Parathyroid adenoma (tissue), 2 donors: ENCODE measurements around the gene ELOVL2.
"Not testable (repeated sequence)": the region's sequence is repeated elsewhere in the genome, so short reads cannot be mapped to it uniquely, and the experiment has no call there.

ENCODE experiments used
- H2AFZ ChIP-seq: fragments of 300-600 bp; sonication (generic); one replicate; pipeline ENCODE4 v1.7.0; 2017; ENCODE audit warnings: antibody characterized with exemption, mild to moderate bottlenecking
- H3K27ac ChIP-seq: fragments of 300-600 bp; sonication (generic); one replicate; pipeline ENCODE4 v1.7.0; 2017
- H3K27me3 ChIP-seq: fragments of 300-600 bp; sonication (generic); one replicate; pipeline ENCODE4 v1.7.0; 2017; ENCODE audit warnings: low read length; ENCODE audit not compliant: control insufficient read depth, insufficient read depth
- H3K36me3 ChIP-seq: fragments of 300-600 bp; sonication (generic); one replicate; pipeline ENCODE4 v1.7.0; 2017; ENCODE audit warnings: low read length; ENCODE audit not compliant: control insufficient read depth, insufficient read depth
- H3K4me1 ChIP-seq: fragments of 300-600 bp; sonication (generic); one replicate; pipeline ENCODE4 v1.7.0; 2017; ENCODE audit warnings: control low read depth
- H3K4me2 ChIP-seq: fragments of 300-600 bp; sonication (generic); one replicate; pipeline ENCODE4 v1.7.0; 2017; ENCODE audit warnings: low read length
- H3K4me3 ChIP-seq: fragments of 300-600 bp; sonication (generic); one replicate; pipeline ENCODE4 v1.7.0; 2017; ENCODE audit warnings: low read depth, low read length
- H3K79me2 ChIP-seq: fragments of 300-600 bp; sonication (generic); one replicate; pipeline ENCODE4 v1.7.0; 2017; ENCODE audit warnings: control low read depth
- H3K9ac ChIP-seq: fragments of 300-600 bp; sonication (generic); one replicate; pipeline ENCODE4 v1.7.0; 2017; ENCODE audit warnings: mild to moderate bottlenecking
- H3K9me3 ChIP-seq: fragments of 300-600 bp; sonication (generic); one replicate; pipeline ENCODE4 v1.7.0; 2017; ENCODE audit warnings: low read length; ENCODE audit not compliant: control insufficient read depth
- CTCF ChIP-seq: fragments of 300-600 bp; sonication (generic); IDR thresholded peaks from one replicate; pipeline ENCODE4 v1.7.0; 2017; ENCODE audit warnings: antibody characterized with exemption, mild to moderate bottlenecking
- donor health status: primary hyperparathyroidism.

Gene ELOVL2, protein sequence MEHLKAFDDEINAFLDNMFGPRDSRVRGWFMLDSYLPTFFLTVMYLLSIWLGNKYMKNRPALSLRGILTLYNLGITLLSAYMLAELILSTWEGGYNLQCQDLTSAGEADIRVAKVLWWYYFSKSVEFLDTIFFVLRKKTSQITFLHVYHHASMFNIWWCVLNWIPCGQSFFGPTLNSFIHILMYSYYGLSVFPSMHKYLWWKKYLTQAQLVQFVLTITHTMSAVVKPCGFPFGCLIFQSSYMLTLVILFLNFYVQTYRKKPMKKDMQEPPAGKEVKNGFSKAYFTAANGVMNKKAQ

DNA sequence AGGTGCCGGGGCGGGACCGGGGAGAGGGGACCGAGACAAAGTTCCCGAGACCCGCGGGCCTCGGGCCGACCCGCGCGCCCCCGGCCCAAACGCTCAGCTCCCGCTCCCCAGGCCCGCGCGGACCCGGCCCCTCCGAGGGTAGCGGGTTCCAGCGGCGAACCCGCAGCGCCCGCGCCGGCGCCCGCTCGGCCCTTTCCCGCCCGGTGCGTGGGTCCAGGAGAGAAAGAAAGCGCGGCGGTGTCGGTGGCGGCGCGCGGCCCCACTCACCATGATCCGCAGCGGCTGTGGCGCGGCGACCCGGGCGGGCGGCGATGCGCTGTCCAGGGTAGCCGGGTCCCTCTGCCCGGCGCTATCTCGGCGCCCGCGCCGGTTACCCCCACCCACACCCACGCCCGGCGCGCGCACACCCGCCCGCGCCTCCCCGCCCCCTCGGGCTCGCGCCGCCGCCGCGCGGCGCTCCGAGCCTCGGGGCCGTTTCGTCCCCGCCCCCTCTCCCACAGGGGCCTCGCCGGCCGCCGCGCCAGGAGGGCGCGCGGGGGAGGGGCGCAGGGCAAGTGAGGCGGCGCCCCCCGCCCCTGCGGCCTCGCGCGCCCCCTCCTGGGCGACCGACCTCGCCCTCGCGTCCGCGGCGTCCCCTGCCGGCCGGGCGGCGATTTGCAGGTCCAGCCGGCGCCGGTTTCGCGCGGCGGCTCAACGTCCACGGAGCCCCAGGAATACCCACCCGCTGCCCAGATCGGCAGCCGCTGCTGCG lies at the start of gene ELOVL2:
ELOVL2 (minus strand) TSS at position 345 of the 751 bp plus-strand sequence; CDS start at position 270, 75 bp downstream.
- H3K27me3 ChIP-seq: no peaks in the 10 kb centered on the region

GRCh38 chr6:11093376-11093625 lies 49.2 kb upstream of the ELOVL2 start:
- Histone ChIP-seq H3K27ac (peak overlapping the region; percentile 77), H3K9ac (no peak overlapping the region), H3K9me3 (no peaks in the 10 kb centered on the region), H3K4me2 (peak overlapping the region; percentile 100), H3K36me3 (no peaks in the 10 kb centered on the region), H3K4me3 (peak overlapping the region; percentile 97), H3K79me2 (peaks cover 20% of the 10 kb centered on the region), H3K27me3 (no peaks in the 10 kb centered on the region), H2AFZ (peak overlapping the region; percentile 77), H3K4me1 (peaks cover 3% of the 10 kb centered on the region)
- no peak for TF ChIP-seq CTCF

More for the DNA sequence above, at the start of gene ELOVL2:
- peak within 1 kb of the TSS; percentile 75 for H3K4me2 ChIP-seq
- H3K4me1 ChIP-seq: peaks cover 13% of the 10 kb centered on the region
- peak within 1 kb of the TSS; percentile 38 for H3K27ac ChIP-seq
- H3K9me3 ChIP-seq: no peaks in the 10 kb centered on the region
- no peak within 1 kb of the TSS for H3K9ac ChIP-seq
- TF ChIP-seq CTCF: peak; percentile 69
- peak within 1 kb of the TSS; percentile 88 for H2AFZ ChIP-seq
- H3K4me3 ChIP-seq: peak within 1 kb of the TSS; percentile 49
- H3K79me2 ChIP-seq: no peaks in the 10 kb centered on the region
- no peaks in the 10 kb centered on the region for H3K36me3 ChIP-seq

DNA sequence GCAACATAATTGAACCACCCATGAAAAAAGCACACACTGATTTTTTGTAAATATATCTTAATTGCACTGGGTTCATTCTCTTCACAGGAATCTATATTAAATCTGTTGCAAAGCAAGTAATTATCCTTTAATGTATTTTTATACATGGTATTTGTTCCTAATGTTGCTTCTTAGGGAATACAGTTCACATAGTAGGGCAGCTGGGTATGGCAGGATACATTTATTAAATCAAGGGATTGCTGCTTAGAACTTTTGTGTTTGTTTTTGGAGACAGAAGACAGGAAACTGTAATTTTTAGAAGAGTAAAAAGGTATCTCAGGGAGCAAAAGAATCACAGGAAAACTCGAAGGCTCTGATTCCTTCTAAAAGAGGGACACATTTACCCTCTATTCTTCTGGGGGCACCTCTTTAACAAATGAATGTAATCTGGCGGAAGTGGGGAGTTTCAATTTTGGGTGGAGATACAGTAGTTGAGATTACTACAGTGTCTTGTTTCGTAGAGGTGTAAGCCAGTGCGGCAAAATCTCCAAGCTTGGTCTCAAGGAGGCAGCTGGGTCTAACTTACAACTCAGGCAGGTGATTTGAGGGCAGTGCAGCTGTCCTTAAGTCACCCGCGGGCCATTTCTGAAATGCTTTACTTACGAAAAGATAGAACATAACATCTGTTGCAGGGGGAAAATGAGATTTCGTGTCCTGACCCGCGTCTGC lies 48.7 kb upstream of the ELOVL2 start:
- no peaks in the 10 kb centered on the region for H3K36me3 ChIP-seq
- peak overlapping the region; percentile 77 for H3K27ac ChIP-seq
- no peaks in the 10 kb centered on the region for H3K27me3 ChIP-seq
- H3K9me3 ChIP-seq: no peaks in the 10 kb centered on the region
- H3K4me3 ChIP-seq: peak overlapping the region; percentile 97
- no peak for TF ChIP-seq CTCF
- H3K4me2 ChIP-seq: peak overlapping the region; percentile 100
- no peak overlapping the region for H3K9ac ChIP-seq
- peaks cover 19% of the 10 kb centered on the region for H3K79me2 ChIP-seq
- H3K4me1 ChIP-seq: peaks cover 3% of the 10 kb centered on the region
- H2AFZ ChIP-seq: peak overlapping the region; percentile 77

DNA sequence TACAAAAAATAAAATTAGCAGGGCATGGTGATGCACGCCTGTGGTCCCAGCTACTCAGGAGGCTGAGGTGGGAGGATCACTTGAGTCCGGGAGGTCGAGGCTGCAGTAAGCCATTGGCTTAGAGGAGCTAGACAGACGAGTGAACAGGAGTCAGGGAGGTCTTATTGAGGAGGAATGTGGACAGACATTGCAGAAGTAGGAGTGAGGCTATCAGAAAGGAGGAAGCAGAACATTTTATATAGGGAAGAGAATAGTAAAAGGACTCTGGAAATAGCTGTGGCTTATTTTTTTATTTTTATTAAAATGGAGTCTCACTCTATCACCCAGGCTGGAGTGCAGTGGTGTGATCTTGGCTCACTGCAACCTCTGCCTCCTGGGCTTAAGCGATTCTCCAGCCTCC lies 47.0 kb upstream of the ELOVL2 start:
- H3K9me3 ChIP-seq, H3K79me2 ChIP-seq, H3K4me2 ChIP-seq, H3K4me1 ChIP-seq, H3K4me3 ChIP-seq, H3K36me3 ChIP-seq, H3K27me3 ChIP-seq, H3K9ac ChIP-seq, H3K27ac ChIP-seq, H2AFZ ChIP-seq: not testable (repeated sequence)

GRCh38 chr6:11089695-11090094 lies 45.6 kb upstream of the ELOVL2 start:
- TF ChIP-seq CTCF: no peak
- Histone ChIP-seq H3K27ac (no peak overlapping the region), H2AFZ (no peak overlapping the region), H3K4me1 (peaks cover 3% of the 10 kb centered on the region), H3K27me3 (no peaks in the 10 kb centered on the region), H3K9ac (no peak overlapping the region), H3K79me2 (no peaks in the 10 kb centered on the region), H3K4me3 (no peak overlapping the region), H3K9me3 (no peaks in the 10 kb centered on the region), H3K4me2 (no peak overlapping the region), H3K36me3 (no peaks in the 10 kb centered on the region)

DNA sequence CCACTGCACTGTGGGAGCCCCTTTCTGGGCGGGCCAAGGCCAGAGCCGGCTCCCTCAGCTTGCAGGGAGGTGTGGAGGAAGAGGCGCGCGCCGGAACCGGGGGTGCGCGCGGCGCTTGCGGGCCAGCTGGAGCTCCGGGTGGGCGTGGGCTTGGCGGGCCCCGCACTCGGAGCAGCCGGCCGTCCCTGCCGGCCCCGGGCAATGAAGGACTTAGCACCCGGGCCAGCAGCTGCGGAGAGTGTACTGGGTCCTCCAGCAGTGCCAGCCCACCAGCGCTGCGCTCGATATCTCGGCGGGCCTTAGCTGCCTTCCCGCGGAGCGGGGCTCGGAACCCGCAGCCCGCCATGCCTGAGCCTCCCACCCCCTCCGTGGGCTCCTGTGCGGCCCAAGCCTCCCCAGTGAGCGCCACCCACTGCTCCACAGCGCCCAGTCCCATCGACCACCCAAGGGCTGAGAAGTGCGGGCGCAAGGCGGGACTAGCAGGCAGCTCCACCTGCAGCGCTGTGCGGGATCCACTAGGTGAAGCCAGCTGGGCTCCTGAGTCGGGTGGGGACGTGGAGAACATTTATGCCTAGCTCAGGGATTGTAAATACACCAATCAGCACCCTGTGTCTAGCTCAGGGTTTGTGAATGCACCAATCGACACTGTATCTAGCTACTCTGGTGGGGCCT lies 43.2 kb upstream of the ELOVL2 start:
- H3K27me3 ChIP-seq, H3K4me3 ChIP-seq, H3K27ac ChIP-seq, H3K4me2 ChIP-seq, H3K9ac ChIP-seq, H3K9me3 ChIP-seq, H2AFZ ChIP-seq, H3K4me1 ChIP-seq, H3K79me2 ChIP-seq, H3K36me3 ChIP-seq: not testable (repeated sequence)
